Stimulated activated CD8-positive, alpha-beta memory T cell treated with anti-CD3 and anti-CD28 coated beads, Interleukin-12 subunit alpha, Interleukin-12 subunit beta, amount 100 ng/mL, for 1 hour (primary cell): Measurements from ENCODE around the gene CDH13.

ENCODE experiments used
- DNase-seq: peaks from one replicate; pipeline ENCODE4 v3.0.0-alpha.2; 2020; ENCODE audit warnings: low read depth

The CDH13 gene

GRCh38 chr16:83248735-83249463, 622.1 kb downstream of the CDH13 start:
- no peak for DNase-seq

- DNase-seq, result no peak
Measured at GRCh38 chr16:83253521-83253920, 626.8 kb downstream of the CDH13 start.

GRCh38 chr16:83258366-83258928, 631.7 kb downstream of the CDH13 start:
- DNase-seq, result no peak

GRCh38 chr16:83266848-83267553, 640.2 kb downstream of the CDH13 start:
- no peak for DNase-seq

- no peak for DNase-seq
Measured at GRCh38 chr16:83268169-83268568, 641.4 kb downstream of the CDH13 start.

GRCh38 chr16:83269048-83269447, 642.3 kb downstream of the CDH13 start:
- DNase-seq, result no peak

GRCh38 chr16:83269541-83269940, 642.8 kb downstream of the CDH13 start:
- no peak for DNase-seq

GRCh38 chr16:83270061-83270460, 643.3 kb downstream of the CDH13 start:
- no peak for DNase-seq

- no peak for DNase-seq
Measured at GRCh38 chr16:83270640-83271039, 643.9 kb downstream of the CDH13 start.

GRCh38 chr16:83271123-83271522, 644.4 kb downstream of the CDH13 start:
- DNase-seq, result no peak

- DNase-seq, result no peak
Measured at GRCh38 chr16:83271970-83272575, 645.3 kb downstream of the CDH13 start.

- no peak for DNase-seq
Measured at GRCh38 chr16:83272843-83273242, 646.1 kb downstream of the CDH13 start.

- DNase-seq, result no peak
Measured at GRCh38 chr16:83273504-83274173, 646.9 kb downstream of the CDH13 start.

GRCh38 chr16:83279251-83279650, 652.5 kb downstream of the CDH13 start:
- DNase-seq, result no peak

GRCh38 chr16:83285921-83286320, 659.2 kb downstream of the CDH13 start:
- DNase-seq, result no peak

GRCh38 chr16:83296505-83296904, 669.7 kb downstream of the CDH13 start:
- DNase-seq, result no peak

GRCh38 chr16:83298541-83298940, 671.8 kb downstream of the CDH13 start:
- no peak for DNase-seq

- DNase-seq, result no peak
Measured at GRCh38 chr16:83300326-83300725, 673.6 kb downstream of the CDH13 start.

- no peak for DNase-seq
Measured at GRCh38 chr16:83301971-83302370, 675.2 kb downstream of the CDH13 start.

GRCh38 chr16:83302853-83303252, 676.1 kb downstream of the CDH13 start:
- DNase-seq, result no peak

GRCh38 chr16:83305092-83305491, 678.3 kb downstream of the CDH13 start:
- no peak for DNase-seq

- DNase-seq, result no peak
Measured at GRCh38 chr16:83306961-83307593, 680.3 kb downstream of the CDH13 start.
